H1 (cell line): ENCODE measurements around the gene AGRN. TPM values are rescaled to one million over a fixed set of nuclear protein-coding genes. Genes with fewer than 3 reads are reported as not detected.
A peak's percentile ranks its signal among the peaks of the same experiment; 100 is the strongest.

Source experiments
- CTCF ChIA-PET: fragments of 300-600 bp; sonication (Branson Sonifier 250); formaldehyde crosslinking; loops from one replicate; lab custom pipeline; 2021; ENCODE audit not compliant: partially characterized antibody; lab: Charles Lee
- POLR2A ChIA-PET: fragments of 300-600 bp; sonication (Branson Sonifier 250); formaldehyde crosslinking; loops from one replicate; lab custom pipeline; 2021; ENCODE audit warnings: inconsistent platforms; ENCODE audit not compliant: partially characterized antibody; lab: Charles Lee
- DNase-seq, 2 experiments: peaks; one replicate each; pipeline versions ENCODE4 v3.0.0 to v3.0.0-alpha.2; 2010 to 2022; ENCODE audit warnings: low spot score in 2 of 2, low read depth in 1 of 2, mixed read lengths in 1 of 2
- FAIRE-seq: peaks from 2 replicates; lab custom pipeline; 2011; peaks lifted over from hg19 to GRCh38; lab: Jason Lieb, UNC
- H2AFZ ChIP-seq: 2 replicates; pipeline ENCODE4 v1.8.1; 2012; ENCODE audit warnings: low read length, inconsistent platforms
- H2AK5ac ChIP-seq: 2 replicates; pipeline ENCODE4 v1.6.1; 2013; ENCODE audit warnings: low read depth, low read length
- H2BK120ac ChIP-seq: replicated peaks from 2 replicates; pipeline ENCODE3; 2013; ENCODE audit warnings: low read depth, low read length, inconsistent platforms
- H2BK12ac ChIP-seq: 2 replicates; pipeline ENCODE4 v1.6.1; 2013; ENCODE audit warnings: low read depth, low read length
- H2BK15ac ChIP-seq: 2 replicates; pipeline ENCODE4 v1.6.1; 2013; ENCODE audit warnings: low read length
- H2BK20ac ChIP-seq: 2 replicates; pipeline ENCODE4 v1.6.1; 2013; ENCODE audit warnings: low read length
- H2BK5ac ChIP-seq: 2 replicates; pipeline ENCODE4 v1.6.1; 2013; ENCODE audit warnings: low read depth, low read length
- H3K14ac ChIP-seq: 2 replicates; pipeline ENCODE4 v1.6.1; 2013; ENCODE audit warnings: inconsistent platforms; ENCODE audit not compliant: insufficient read length
- H3K18ac ChIP-seq: 2 replicates; pipeline ENCODE4 v1.6.1; 2013; ENCODE audit warnings: low read length; ENCODE audit errors: extremely low read depth
- H3K23ac ChIP-seq: 2 replicates; pipeline ENCODE4 v1.6.1; 2013; ENCODE audit warnings: inconsistent platforms; ENCODE audit not compliant: insufficient read length
- H3K23me2 ChIP-seq: 2 replicates; pipeline ENCODE4 v1.6.1; 2013; ENCODE audit warnings: low read depth, low read length
- H3K27ac ChIP-seq: 2 replicates; pipeline ENCODE4 v1.6.1; 2011; ENCODE audit warnings: low read depth, low read length, inconsistent platforms
- H3K27me3 ChIP-seq, 4 experiments: replicated peaks in 1 of 4; 1 replicate in 1 of 4; 2 replicates in 3 of 4; pipeline versions ENCODE4 v1.6.1 to v1.8.1; 2011 to 2013; ENCODE audit warnings: low read length in 3 of 4, mild to moderate bottlenecking in 3 of 4, inconsistent platforms in 2 of 4, mixed read lengths in 2 of 4, moderate library complexity in 1 of 4; ENCODE audit not compliant: control insufficient read depth in 3 of 4, insufficient read depth in 3 of 4; ENCODE audit errors: extremely low read depth in 1 of 4
- H3K36me3 ChIP-seq, 4 experiments: 2 replicates each; pipeline versions ENCODE4 v1.6.1 to v1.8.1; 2011 to 2013; ENCODE audit warnings: mild to moderate bottlenecking in 4 of 4, low read length in 3 of 4, moderate library complexity in 2 of 4, control low read depth in 1 of 4, inconsistent platforms in 1 of 4; ENCODE audit not compliant: insufficient read depth in 4 of 4, control insufficient read depth in 2 of 4
- H3K4ac ChIP-seq: replicated peaks from 2 replicates; pipeline ENCODE3; 2013; ENCODE audit warnings: low read length, low read depth, mixed read lengths, inconsistent platforms; ENCODE audit not compliant: insufficient read length
- H3K4me1 ChIP-seq, 4 experiments: replicated peaks in 1 of 4; 1 replicate in 1 of 4; 2 replicates in 3 of 4; pipeline versions ENCODE4 v1.6.1 to v1.8.1; 2011 to 2013; ENCODE audit warnings: low read length in 3 of 4, inconsistent platforms in 2 of 4, mixed read lengths in 1 of 4; ENCODE audit not compliant: insufficient read depth in 4 of 4, control insufficient read depth in 3 of 4
- H3K4me2 ChIP-seq, 2 experiments: 2 replicates each; pipeline versions ENCODE4 v1.6.1 to v1.8.1; 2011 to 2013; ENCODE audit warnings: low read depth in 2 of 2, low read length in 2 of 2, control low read depth in 1 of 2, inconsistent platforms in 1 of 2, mild to moderate bottlenecking in 1 of 2; ENCODE audit not compliant: insufficient read depth in 1 of 2
- H3K4me3 ChIP-seq, 4 experiments: fragments of 200-600, 300-600 bp in 1 of 4; sonication (generic), shearing (Covaris generic), sonication (Bioruptor Twin) in 1 of 4; 2 replicates each; pipeline versions ENCODE4 v1.5.1 to v1.8.1; 2011 to 2016; ENCODE audit warnings: low read length in 4 of 4, low read depth in 3 of 4, control low read depth in 2 of 4, inconsistent platforms in 2 of 4, mild to moderate bottlenecking in 2 of 4, mixed read lengths in 1 of 4, moderate library complexity in 1 of 4; ENCODE audit not compliant: insufficient read depth in 2 of 4; ENCODE audit errors: extremely low read depth in 1 of 4
- H3K56ac ChIP-seq: replicated peaks from 2 replicates; pipeline ENCODE3; 2013; ENCODE audit warnings: low read depth, mild to moderate bottlenecking, mixed read lengths, low read length, inconsistent platforms; ENCODE audit not compliant: insufficient read length
- H3K79me1 ChIP-seq: 2 replicates; pipeline ENCODE4 v1.6.1; 2013; ENCODE audit warnings: low read depth, low read length, control low read depth
- H3K79me2 ChIP-seq, 2 experiments: 2 replicates each; pipeline versions ENCODE4 v1.6.1 to v1.8.1; 2012 to 2013; ENCODE audit warnings: low read length in 2 of 2, mild to moderate bottlenecking in 2 of 2, inconsistent platforms in 1 of 2; ENCODE audit not compliant: insufficient read depth in 2 of 2, control insufficient read depth in 1 of 2
- H3K9ac ChIP-seq, 4 experiments: replicated peaks in 1 of 4; 1 replicate in 1 of 4; 2 replicates in 3 of 4; pipeline versions ENCODE4 v1.6.1 to v1.8.1; 2011 to 2013; ENCODE audit warnings: low read depth in 3 of 4, low read length in 3 of 4, control low read depth in 2 of 4, mild to moderate bottlenecking in 2 of 4, moderate library complexity in 2 of 4, inconsistent platforms in 1 of 4; ENCODE audit errors: extremely low read depth in 1 of 4
- H3K9me3 ChIP-seq, 2 experiments: 2 replicates each; pipeline versions ENCODE4 v1.6.1 to v1.8.1; 2012 to 2013; ENCODE audit warnings: mild to moderate bottlenecking in 2 of 2, moderate library complexity in 2 of 2, control low read depth in 1 of 2, inconsistent platforms in 1 of 2, low read depth in 1 of 2, low read length in 1 of 2, mixed read lengths in 1 of 2; ENCODE audit not compliant: insufficient read depth in 2 of 2
- H4K20me1 ChIP-seq, 2 experiments: replicated peaks in 1 of 2; 2 replicates each; pipeline versions ENCODE3 to v1.8.1; 2011 to 2013; ENCODE audit warnings: inconsistent platforms in 2 of 2, low read length in 2 of 2, mild to moderate bottlenecking in 1 of 2; ENCODE audit not compliant: insufficient read depth in 2 of 2, control insufficient read depth in 1 of 2
- H4K5ac ChIP-seq: 2 replicates; pipeline ENCODE4 v1.6.1; 2013; ENCODE audit warnings: low read length, low read depth, mixed read lengths, inconsistent platforms; ENCODE audit not compliant: insufficient read length
- H4K8ac ChIP-seq: 2 replicates; pipeline ENCODE4 v1.8.0; 2013; ENCODE audit warnings: mild to moderate bottlenecking, moderate library complexity, low read length, inconsistent platforms; ENCODE audit not compliant: insufficient read depth; ENCODE audit errors: extremely low read depth
- H4K91ac ChIP-seq: replicated peaks from 2 replicates; pipeline ENCODE3; 2013; ENCODE audit warnings: low read length, mixed read lengths, inconsistent platforms; ENCODE audit not compliant: insufficient read length
- ASH2L ChIP-seq: fragments of 200-600, 300-600 bp; sonication (generic); IDR thresholded peaks from one replicate; pipeline ENCODE4 v1.7.1; 2017; ENCODE audit warnings: low read length
- PHF8 ChIP-seq: fragments of 200-600 bp; sonication (generic); conservative IDR thresholded peaks from 2 replicates; pipeline ENCODE4 v1.7.1; 2012; ENCODE audit warnings: low read depth, mild to moderate bottlenecking, inconsistent platforms, low read length, moderate library complexity
- TAF1 ChIP-seq: IDR thresholded peaks from 2 replicates; pipeline ENCODE4 v1.6.1; 2011; ENCODE audit warnings: mild to moderate bottlenecking, low read depth, low read length
- WGBS, 2 experiments: shearing (Covaris generic) in 1 of 2; methylation state at CpG; one replicate each; pipeline versions ENCODE4 v1.1.6 to v1.1.7; 2013 to 2015; ENCODE audit warnings: low lambda C conversion rate in 2 of 2, mixed read lengths in 2 of 2, inconsistent platforms in 1 of 2, low coverage in 1 of 2, missing lambda C conversion rate in 1 of 2; ENCODE audit not compliant: insufficient replicate concordance in 2 of 2, insufficient coverage in 1 of 2, insufficient read length in 1 of 2; ENCODE audit errors: extremely low coverage in 1 of 2, missing lambda C conversion rate in 1 of 2; 5-methylcytosine and 5-hydroxymethylcytosine counted together
- polyA plus RNA-seq, 7 experiments: library from polyadenylated mRNA; depleted of rRNA in 3 of 7; stranded (reverse) in 5 of 7; unstranded in 2 of 7; fragments of >200 nt in 5 of 7; fragments of 200-250 nt in 2 of 7; gene quantifications; 1 replicate in 5 of 7; 2 replicates in 1 of 7; 4 replicates in 1 of 7; pipeline versions ENCODE4 v1.2.1 to v1.2.3, GENCODE V29; 2011 to 2013; ENCODE audit warnings: missing spikeins in 2 of 7, mixed read lengths in 2 of 7
- total RNA-seq: library from RNA; stranded (reverse); fragmentation: NEBNext Ultra II Directional; extraction: Animal tissue kit (Norgen Biotek cat#: 25700); gene quantifications from 2 replicates; pipeline ENCODE4 v1.2.1, GENCODE V29; 2021
- TF ChIP-seq, protein P1 (sequence below): IDR thresholded peaks from 2 replicates; pipeline ENCODE4 v1.6.1; 2011; ENCODE audit warnings: low read depth, mild to moderate bottlenecking, low read length; ENCODE audit not compliant: insufficient read depth

AGRN gene
- total and polyA plus RNA-seq, 2 of the 8 experiments (the other 6 are each of a cell fraction or from before 2014, with no cell fraction given): 52.3 to 155 TPM

DNA sequence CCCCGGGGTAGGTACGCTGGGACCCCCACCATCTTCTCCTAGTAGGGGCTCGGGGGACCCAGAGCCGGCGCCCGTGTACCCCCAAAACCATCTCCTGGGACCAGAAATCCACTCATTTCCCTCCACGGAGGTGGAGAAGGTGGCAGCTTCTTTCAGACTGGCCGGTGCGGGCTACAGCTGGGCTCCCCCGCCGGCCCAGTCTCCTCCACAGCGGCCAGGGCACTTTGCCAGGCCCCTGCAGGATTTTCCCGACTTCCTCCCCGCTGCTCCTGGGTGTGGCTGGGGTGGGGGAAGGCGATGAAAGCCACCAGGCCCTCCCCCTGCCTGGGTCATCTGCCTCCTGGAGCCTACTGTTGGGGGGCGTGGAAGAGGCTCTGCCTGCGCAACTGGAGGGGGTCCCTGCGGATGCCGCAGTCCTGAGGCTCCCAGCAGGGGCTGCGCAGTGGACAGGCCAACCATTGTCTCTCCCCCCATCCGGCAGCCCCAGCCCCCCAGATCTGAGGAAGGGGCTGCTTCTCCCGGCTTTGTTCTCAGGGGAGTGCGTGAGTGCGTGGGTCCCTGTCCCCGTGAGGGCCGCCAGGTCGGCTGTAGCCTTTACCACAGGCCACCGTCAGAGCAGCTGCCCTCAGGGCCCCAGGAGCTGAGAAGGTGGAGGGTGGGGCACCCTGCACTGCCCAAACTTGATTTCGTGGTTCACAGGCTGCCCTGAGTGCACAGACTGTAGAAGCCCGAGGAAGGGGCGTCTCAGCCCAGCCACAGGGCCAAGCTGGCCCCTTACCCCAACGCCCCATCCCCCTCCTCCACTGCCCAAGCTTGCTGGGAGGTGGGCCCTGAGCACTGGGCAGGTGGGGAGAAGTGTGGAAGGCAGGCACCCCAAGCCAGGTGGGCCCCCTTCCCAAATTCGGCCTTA lies 1.3 kb downstream of the AGRN start:
- no peak overlapping the region for H3K23ac ChIP-seq
- H3K4me2 ChIP-seq: peak overlapping the region; percentile 70 to 79
- 0 out of 7 replicates have a peak overlapping the region, but pooled peaks of 1 of the 4 experiments have one; percentile 1 for H3K9ac ChIP-seq
- H4K20me1 ChIP-seq: peaks cover 6 to 7% of the 10 kb centered on the region in 2 experiments
- peaks cover 2 to 47% (median 36%) of the 10 kb centered on the region in 4 experiments for H3K4me1 ChIP-seq
- H3K9me3 ChIP-seq: no peaks in the 10 kb centered on the region
- H3K18ac ChIP-seq: peak overlapping the region; percentile 68
- no peak overlapping the region for H4K5ac ChIP-seq
- no peak for DNase-seq
- 25% methylated on average over 24 of the region's 33 CpGs; no CpG with 5 or more reads in 1 of the 2 experiments for WGBS, 2 experiments
- peak overlapping the region; percentile 82; the same call in 1 of the 2 replicates for H2AK5ac ChIP-seq
- CTCF ChIA-PET: interaction anchor here (0.7 to 3.0 kb wide), 6 partner anchors 8 to 43 kb away, joined by 3 to 15 read pairs (median 6); partner anchors contain the start of gene ISG15
- peak overlapping the region; percentile 49 to 83 (median 64) for H3K4me3 ChIP-seq
- H2BK5ac ChIP-seq: peak overlapping the region; percentile 66; the same call in 1 of the 2 replicates
- H2BK15ac ChIP-seq: peak overlapping the region; percentile 88; the same call in 1 of the 2 replicates
- no peak for FAIRE-seq
- peaks cover 0 to 13% of the 10 kb centered on the region in 2 experiments; a peak in 1 of 4 replicates for H3K79me2 ChIP-seq
- peaks cover 0 to 20% (median 1%) of the 10 kb centered on the region in 4 experiments; a peak in 3 of 8 replicates for H3K36me3 ChIP-seq
- H2BK120ac ChIP-seq: peak overlapping the region; percentile 43
- no peak overlapping the region for H3K14ac ChIP-seq
- H3K56ac ChIP-seq: peak overlapping the region; percentile 39
- peak overlapping the region; percentile 60; the same call in 1 of the 2 replicates for H2BK12ac ChIP-seq
- no peaks in the 10 kb centered on the region for H3K27me3 ChIP-seq
- no peak overlapping the region; the same call in 1 of the 2 replicates for H4K8ac ChIP-seq
- H2AFZ ChIP-seq: no peak overlapping the region
- H3K23me2 ChIP-seq: peaks cover 8% of the 10 kb centered on the region; the same call in 1 of the 2 replicates
- H2BK20ac ChIP-seq: no peak overlapping the region
- H4K91ac ChIP-seq: no peak overlapping the region
- peaks cover 10% of the 10 kb centered on the region for H3K79me1 ChIP-seq
- H3K4ac ChIP-seq: peak overlapping the region; percentile 23
- no peak overlapping the region for H3K27ac ChIP-seq
- TF ChIP-seq, protein P1, sequence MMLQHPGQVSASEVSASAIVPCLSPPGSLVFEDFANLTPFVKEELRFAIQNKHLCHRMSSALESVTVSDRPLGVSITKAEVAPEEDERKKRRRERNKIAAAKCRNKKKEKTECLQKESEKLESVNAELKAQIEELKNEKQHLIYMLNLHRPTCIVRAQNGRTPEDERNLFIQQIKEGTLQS: no peak
- TF ChIP-seq PHF8: no peak
- TF ChIP-seq TAF1: no peak
- peak; percentile 30 for TF ChIP-seq ASH2L
- TF ChIP-seq, all 59 proteins: peak for 1
- POLR2A ChIA-PET: interaction anchor here (0.6 to 14.9 kb wide), 8 partner anchors 13 to 80 kb away, joined by 3 to 245 read pairs (median 4); partner anchors contain the start of gene PERM1
